T-cell (primary cell): ENCODE results near the gene STAG3. TPM values are rescaled to one million over a fixed set of nuclear protein-coding genes. Genes with fewer than 3 reads are reported as not detected.
"Not testable (repeated sequence)": the region's sequence is repeated elsewhere in the genome, so short reads cannot be mapped to it uniquely, and the experiment has no call there.

Source experiments
- ATAC-seq, 4 experiments: fragments of 200-7000 bp in 3 of 4; fragments of 150-1000 bp in 1 of 4; cut with Tn5 transposase; replicated peaks in 1 of 4; 1 replicate in 3 of 4; 2 replicates in 1 of 4; pipeline ENCODE4 v1.10.0; 2021; ENCODE audit warnings: moderate library complexity in 3 of 4, mild to moderate bottlenecking in 2 of 4, moderate number of reproducible peaks in 1 of 4
- CTCF ChIA-PET, 2 donors: fragments of 300-600 bp; sonication (Branson Sonifier 250); formaldehyde crosslinking; loops; one replicate each; lab custom pipeline; 2022; ENCODE audit warnings: antibody characterized with exemption in 2 of 2; lab: Charles Lee
- POLR2A ChIA-PET, 2 donors: fragments of 300-600 bp; sonication (Branson Sonifier 250); formaldehyde crosslinking; loops; one replicate each; lab custom pipeline; 2022; ENCODE audit warnings: antibody characterized with exemption in 2 of 2; lab: Charles Lee
- DNase-seq, 35 experiments: peaks; one replicate each; pipeline versions ENCODE4 v3.0.0 to v3.0.0-alpha.2; 2013 to 2023
- H3K27ac ChIP-seq: one replicate; pipeline ENCODE4 v1.5.1; 2013; ENCODE audit warnings: low read length
- H3K27me3 ChIP-seq, 2 experiments: replicated peaks in 1 of 2; 1 replicate in 1 of 2; 2 replicates in 1 of 2; pipeline versions ENCODE4 v1.6.1 to v1.7.0; 2013; ENCODE audit warnings: low read length in 1 of 2, mixed read lengths in 1 of 2; ENCODE audit not compliant: control insufficient read depth in 2 of 2, insufficient read depth in 2 of 2; ENCODE audit errors: extremely low read depth in 1 of 2
- H3K36me3 ChIP-seq, 2 donors: 1 replicate in 1 of 2; 2 replicates in 1 of 2; pipeline versions ENCODE4 v1.6.1 to v1.7.0; 2013; ENCODE audit warnings: low read length in 1 of 2; ENCODE audit not compliant: control insufficient read depth in 2 of 2, insufficient read depth in 1 of 2; ENCODE audit errors: extremely low read depth in 1 of 2
- H3K4me1 ChIP-seq, 2 experiments: 1 replicate in 1 of 2; 2 replicates in 1 of 2; pipeline versions ENCODE4 v1.6.1 to v1.7.0; 2013; ENCODE audit warnings: low read length in 2 of 2, mixed read lengths in 1 of 2; ENCODE audit not compliant: insufficient read depth in 2 of 2, control insufficient read depth in 1 of 2; ENCODE audit errors: extremely low read depth in 1 of 2
- H3K4me3 ChIP-seq, 2 donors: 1 replicate in 1 of 2; 2 replicates in 1 of 2; pipeline versions ENCODE4 v1.5.1 to v1.7.0; 2013; ENCODE audit warnings: mild to moderate bottlenecking in 2 of 2, low read length in 1 of 2, moderate library complexity in 1 of 2; ENCODE audit not compliant: control insufficient read depth in 1 of 2; ENCODE audit errors: extremely low read depth in 1 of 2
- H3K9me3 ChIP-seq: 2 replicates; pipeline ENCODE4 v1.7.0; 2013
- H3K27ac Mint-ChIP-seq, 2 donors: one replicate each; pipeline ENCODE4 v1.8.0; 2020 to 2021; ENCODE audit warnings: mild to moderate bottlenecking in 2 of 2, mixed read lengths in 2 of 2
- H3K27me3 Mint-ChIP-seq, 2 donors: one replicate each; pipeline ENCODE4 v1.8.0; 2021 to 2022; ENCODE audit warnings: mixed read lengths in 2 of 2
- H3K36me3 Mint-ChIP-seq: one replicate; pipeline ENCODE4 v1.8.0; 2021; ENCODE audit warnings: mixed read lengths
- H3K4me1 Mint-ChIP-seq, 3 donors: one replicate each; pipeline ENCODE4 v1.8.0; 2020 to 2022; ENCODE audit warnings: mixed read lengths in 3 of 3, mild to moderate bottlenecking in 1 of 3
- H3K4me3 Mint-ChIP-seq, 3 donors: one replicate each; pipeline ENCODE4 v1.8.0; 2020 to 2022; ENCODE audit warnings: mild to moderate bottlenecking in 3 of 3, mixed read lengths in 3 of 3, moderate library complexity in 3 of 3
- H3K9me3 Mint-ChIP-seq, 3 donors: one replicate each; pipeline ENCODE4 v1.8.0; 2020 to 2022; ENCODE audit warnings: mixed read lengths in 3 of 3
- WGBS: methylation state at CpG from one replicate; pipeline ENCODE4 v1.1.5; 2013; ENCODE audit warnings: missing lambda C conversion rate; ENCODE audit not compliant: insufficient coverage; 5-methylcytosine and 5-hydroxymethylcytosine counted together
- total RNA-seq, 35 experiments: library from RNA in 6 of 35; stranded (reverse) in 6 of 35; fragments of 120-200 nt in 1 of 35; gene quantifications; one replicate each; pipeline versions ENCODE4 v1.2.1 to v1.2.4 and lab custom pipeline; 2013 to 2026

The STAG3 gene
- total RNA-seq, 5 donors from 2014 or later (not counting 1 experiment from before 2014, with no cell fraction given), result 4.8 to 8.7 (median 7.3) TPM

DNA sequence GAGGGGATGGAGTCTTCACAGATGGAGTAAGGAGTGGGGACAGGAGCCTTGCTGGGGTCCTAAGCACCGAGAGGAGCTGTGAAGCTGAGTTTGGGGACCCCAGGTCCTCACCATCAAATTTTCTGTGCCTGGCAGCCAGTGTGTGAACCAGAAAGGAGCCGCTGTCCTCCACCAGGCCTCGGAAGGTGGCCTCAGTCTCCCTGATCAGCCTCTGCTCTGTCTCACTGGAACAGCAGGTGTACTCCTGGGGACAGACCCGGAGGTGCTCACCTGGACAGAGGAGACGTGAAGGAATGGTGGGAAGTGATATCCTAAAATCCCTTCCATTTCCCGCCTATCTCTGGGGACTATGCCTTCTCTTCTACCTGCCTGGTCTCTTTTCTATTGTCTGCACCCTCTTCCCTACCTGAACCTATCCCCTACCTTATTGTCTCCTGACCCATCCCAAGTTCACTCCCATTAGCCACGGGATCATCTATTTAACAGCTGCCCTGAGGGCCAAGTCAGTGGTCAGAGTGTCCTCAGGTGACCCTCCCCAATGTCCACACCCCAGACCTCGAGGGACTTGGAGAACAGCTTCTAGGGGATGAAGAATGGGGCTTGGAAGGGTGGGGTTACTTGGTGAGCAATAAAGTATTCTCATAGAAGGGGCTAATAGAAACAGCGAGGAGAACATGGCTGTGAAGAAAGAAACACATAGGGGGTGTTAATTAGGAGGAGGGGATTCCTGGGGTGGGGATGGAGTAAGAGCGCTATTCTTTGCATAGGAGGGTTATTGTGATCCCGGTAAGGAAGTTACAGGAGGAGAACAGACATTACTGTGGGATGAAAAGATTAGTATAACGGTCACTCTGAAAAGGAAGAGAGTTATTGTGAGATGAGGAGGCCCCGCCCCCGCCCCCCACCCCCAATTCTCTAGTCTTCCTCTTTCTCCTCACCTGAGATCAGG lies 1.3 kb upstream of the STAG3 start:
- H3K9me3 ChIP-seq, result no peaks in the 10 kb centered on the region
- peaks cover 0 to 1% of the 10 kb centered on the region in 2 donors for H3K27me3 Mint-ChIP-seq
- H3K36me3 ChIP-seq, result no peaks in the 10 kb centered on the region
- H3K27me3 ChIP-seq, result peaks cover 0 to 9% of the 10 kb centered on the region in 2 experiments
- peaks cover 19 to 46% of the 10 kb centered on the region in 2 experiments for H3K4me1 ChIP-seq
- no peak for DNase-seq
- no peak for ATAC-seq
- H3K36me3 Mint-ChIP-seq, result peaks cover 3% of the 10 kb centered on the region
- peak overlapping the region; percentile 75 to 82 (median 76) for H3K4me3 Mint-ChIP-seq
- CTCF ChIA-PET, result interaction anchor here in 1 of 2 donors (0.6 to 1.8 kb wide), 2 partner anchors 28 to 76 kb away, joined by 3 to 6 read pairs; partner anchors contain the start of gene LAMTOR4
- peak overlapping the region; percentile 18 for H3K27ac ChIP-seq
- H3K4me3 ChIP-seq, result peak overlapping the region; percentile 69 to 74
- WGBS, result 82% methylated on average over 6 of the region's 14 CpGs
- peak overlapping the region; percentile 74 to 80 for H3K27ac Mint-ChIP-seq
- peaks cover 37 to 50% (median 40%) of the 10 kb centered on the region in 3 donors for H3K4me1 Mint-ChIP-seq
- POLR2A ChIA-PET, result interaction anchor here (0.6 to 1.1 kb wide), 4 partner anchors 19 to 254 kb away, joined by 3 read pairs; partner anchors contain the start of gene MBLAC1 (in 1 of the 2)
- H3K9me3 Mint-ChIP-seq, result peaks cover 0 to 6% (median 4%) of the 10 kb centered on the region in 3 donors

GRCh38 chr7:100180084-100180483 lies 2.4 kb downstream of the STAG3 start:
- H3K9me3 ChIP-seq, H3K4me3 ChIP-seq, H3K36me3 Mint-ChIP-seq, H3K9me3 Mint-ChIP-seq, CTCF ChIA-PET, ATAC-seq, H3K36me3 ChIP-seq, H3K27me3 Mint-ChIP-seq, DNase-seq, H3K27me3 ChIP-seq, H3K27ac ChIP-seq: not testable (repeated sequence)
- Mint-ChIP-seq H3K27ac (peak overlapping the region in 1 of 2 donors; percentile 90), H3K4me1 (peaks cover 49 to 53% (median 50%) of the 10 kb centered on the region in 3 donors), H3K4me3 (peak overlapping the region in 2 of 3 donors; percentile 37 to 59)
- WGBS, result no CpG with 5 or more reads among the region's 3 CpGs
- peaks cover 30 to 41% of the 10 kb centered on the region in 2 experiments for H3K4me1 ChIP-seq
- POLR2A ChIA-PET, result interaction anchor here in 1 of 2 donors (0.5 to 0.6 kb wide), 2 partner anchors 19 to 139 kb away, joined by 6 read pairs; no protein-coding TSS in a partner anchor

DNA sequence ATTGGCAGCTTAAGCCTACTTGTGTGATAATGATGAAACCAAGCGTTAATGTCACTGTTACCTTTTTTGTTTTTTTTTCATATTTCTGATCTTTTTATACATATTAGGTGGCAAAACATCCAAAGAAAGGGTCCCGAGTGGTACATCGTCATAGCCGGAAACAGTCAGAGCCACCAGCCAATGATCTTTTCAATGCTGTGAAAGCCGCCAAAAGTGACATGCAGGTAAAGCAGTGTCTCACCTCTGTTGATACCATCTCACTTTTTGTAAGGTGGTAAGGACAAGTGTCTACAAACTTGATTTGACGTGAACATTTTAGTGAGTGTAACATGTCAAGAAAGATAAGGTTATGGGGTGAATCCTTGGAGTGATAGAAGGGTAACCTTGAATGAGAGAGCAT lies 4.9 kb downstream of the STAG3 start:
- Mint-ChIP-seq H3K27ac (peak overlapping the region; percentile 84 to 90), H3K4me1 (peaks cover 31 to 37% (median 32%) of the 10 kb centered on the region in 3 donors), H3K4me3 (peak overlapping the region in 1 of 3 donors; percentile 59)
- CTCF ChIA-PET, H3K36me3 Mint-ChIP-seq, H3K4me3 ChIP-seq, H3K9me3 ChIP-seq, H3K36me3 ChIP-seq, H3K9me3 Mint-ChIP-seq, H3K27me3 Mint-ChIP-seq, H3K27me3 ChIP-seq: not testable (repeated sequence)
- peak in 3 of 35 experiments; percentile 29 to 57 (median 41) for DNase-seq
- Histone ChIP-seq H3K4me1 (peaks cover 26 to 27% of the 10 kb centered on the region in 2 experiments), H3K27ac (peak overlapping the region; percentile 23)
- no CpG with 5 or more reads among the region's 6 CpGs for WGBS
- POLR2A ChIA-PET, result interaction anchor here (0.6 kb wide), 2 partner anchors 248 to 262 kb away, joined by 3 read pairs; no protein-coding TSS in a partner anchor
- peak in 1 of 4 experiments; percentile 33 for ATAC-seq

DNA sequence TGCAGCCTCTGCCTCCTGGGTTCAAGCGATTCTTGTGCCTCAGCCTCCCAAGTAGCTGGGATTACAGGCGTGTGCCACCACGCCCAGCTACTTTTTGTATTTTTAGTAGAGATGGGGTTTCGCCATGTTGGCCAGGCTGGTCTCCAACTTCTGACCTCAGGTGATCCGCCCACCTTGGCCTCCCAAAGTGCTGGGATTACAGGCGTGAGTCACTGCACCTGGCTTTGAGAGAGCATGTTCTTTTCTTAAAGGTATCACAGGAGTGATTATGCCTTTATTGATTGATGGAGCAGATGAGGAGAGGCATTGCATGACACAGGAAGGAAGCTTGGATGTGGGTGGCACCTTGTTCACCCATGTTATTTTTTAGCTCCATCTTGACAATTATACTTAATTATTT lies 5.4 kb downstream of the STAG3 start:
- Mint-ChIP-seq H3K4me1 (peaks cover 31 to 33% (median 32%) of the 10 kb centered on the region in 3 donors), H3K27ac (peak overlapping the region in 1 of 2 donors; percentile 90)
- 85% methylated on average over 5 of the region's 6 CpGs for WGBS
- H3K4me1 ChIP-seq, result peaks cover 21 to 26% of the 10 kb centered on the region in 2 experiments
- H3K27me3 Mint-ChIP-seq, H3K36me3 Mint-ChIP-seq, H3K4me3 ChIP-seq, ATAC-seq, H3K9me3 ChIP-seq, H3K27ac ChIP-seq, DNase-seq, H3K4me3 Mint-ChIP-seq, CTCF ChIA-PET, H3K36me3 ChIP-seq, H3K9me3 Mint-ChIP-seq, H3K27me3 ChIP-seq: not testable (repeated sequence)
- POLR2A ChIA-PET, result interaction anchor here (0.6 kb wide), 2 partner anchors 247 to 261 kb away, joined by 3 read pairs; no protein-coding TSS in a partner anchor

DNA sequence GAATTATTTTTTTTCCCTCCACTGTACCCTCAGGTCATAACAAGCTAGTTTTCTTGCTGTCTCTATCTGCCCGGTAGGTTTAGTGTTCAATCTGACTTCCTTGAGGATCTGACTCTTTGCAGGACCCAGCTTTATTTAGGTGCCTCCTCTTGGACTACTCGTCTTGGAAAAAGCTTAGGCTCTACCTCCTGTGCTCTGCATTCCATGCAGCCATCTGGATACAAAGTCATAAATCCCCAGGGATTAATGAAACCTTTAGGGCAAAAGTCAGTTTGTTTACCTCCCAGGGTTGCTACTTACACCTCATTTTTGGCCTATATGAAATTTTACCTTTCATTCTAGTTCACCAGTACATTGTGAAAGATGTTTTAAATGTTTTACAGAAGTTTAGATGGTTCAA lies 8.0 kb downstream of the STAG3 start:
- Mint-ChIP-seq H3K36me3 (no peaks in the 10 kb centered on the region), H3K4me3 (no peak overlapping the region), H3K27ac (no peak overlapping the region), H3K4me1 (peaks cover 34 to 40% (median 37%) of the 10 kb centered on the region in 3 donors), H3K27me3 (no peaks in the 10 kb centered on the region), H3K9me3 (peaks cover 0 to 2% (median 2%) of the 10 kb centered on the region in 3 donors)
- H3K27ac ChIP-seq, result no peak overlapping the region
- DNase-seq, result no peak
- ChIA-PET POLR2A (interaction anchor here in 1 of 2 donors (0.6 kb wide), 1 partner anchor 159 kb away, joined by 11 read pairs; no protein-coding TSS in a partner anchor), CTCF (interaction anchor here (0.7 to 1.4 kb wide), 3 partner anchors 19 to 95 kb away, joined by 4 to 6 read pairs (median 5); no protein-coding TSS in a partner anchor)
- ATAC-seq, result no peak
- peaks cover 6 to 21% of the 10 kb centered on the region in 2 experiments for H3K4me1 ChIP-seq
- WGBS, result 93% methylated on average over 2 of the region's 2 CpGs
- no peak overlapping the region for H3K4me3 ChIP-seq
- no peaks in the 10 kb centered on the region for H3K27me3 ChIP-seq
- H3K36me3 ChIP-seq, result no peaks in the 10 kb centered on the region
- no peaks in the 10 kb centered on the region for H3K9me3 ChIP-seq

DNA sequence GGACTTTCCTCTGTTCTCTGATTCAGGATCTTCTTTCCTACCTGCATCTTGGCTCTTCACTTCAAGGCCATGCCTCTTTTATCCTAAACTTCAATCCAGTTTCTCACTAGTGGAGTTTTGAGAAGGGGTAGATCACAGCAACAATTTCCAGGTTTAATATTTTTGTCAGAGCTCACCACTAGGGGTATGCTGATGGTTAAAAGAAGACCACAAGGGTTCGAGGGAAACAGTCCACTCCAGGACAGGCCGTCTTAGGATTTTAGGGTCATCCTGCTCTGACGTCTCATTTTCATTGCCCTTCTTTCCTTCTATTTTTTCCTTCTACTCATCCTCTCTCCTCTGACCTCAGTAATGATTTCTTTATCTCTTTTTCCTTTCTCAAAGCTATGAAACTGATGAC lies 11.3 kb downstream of the STAG3 start:
- Mint-ChIP-seq H3K27me3 (no peaks in the 10 kb centered on the region), H3K27ac (no peak overlapping the region), H3K4me3 (no peak overlapping the region), H3K4me1 (peaks cover 32 to 43% (median 34%) of the 10 kb centered on the region in 3 donors), H3K9me3 (no peaks in the 10 kb centered on the region), H3K36me3 (no peaks in the 10 kb centered on the region)
- no peaks in the 10 kb centered on the region for H3K27me3 ChIP-seq
- peaks cover 0 to 32% of the 10 kb centered on the region in 2 experiments for H3K4me1 ChIP-seq
- DNase-seq (no peak), ATAC-seq (no peak)
- ChIA-PET POLR2A (no interaction called here), CTCF (no interaction called here)
- no peaks in the 10 kb centered on the region for H3K36me3 ChIP-seq
- no peak overlapping the region for H3K4me3 ChIP-seq
- WGBS, result no CpG with 5 or more reads among the region's 3 CpGs
- H3K27ac ChIP-seq, result no peak overlapping the region
- no peaks in the 10 kb centered on the region for H3K9me3 ChIP-seq
